HFFc6 (cell line): ENCODE results near the gene SNX18. TPM values are rescaled to one million over a fixed set of nuclear protein-coding genes. Genes with fewer than 3 reads are reported as not detected.

ENCODE experiments used
- DNase-seq: peaks from one replicate; pipeline ENCODE4 v3.0.0-alpha.2; 2018
- H3K27ac Mint-ChIP-seq: 2 replicates; pipeline ENCODE4 v1.8.0; 2020; ENCODE audit warnings: mild to moderate bottlenecking, mixed read lengths
- H3K27me3 Mint-ChIP-seq: 2 replicates; pipeline ENCODE4 v1.8.0; 2021; ENCODE audit warnings: mild to moderate bottlenecking, moderate library complexity, mixed read lengths; ENCODE audit not compliant: insufficient read depth
- H3K36me3 Mint-ChIP-seq: 2 replicates; pipeline ENCODE4 v1.8.0; 2021; ENCODE audit warnings: low read depth, mixed read lengths
- H3K4me1 Mint-ChIP-seq: 2 replicates; pipeline ENCODE4 v1.8.0; 2020; ENCODE audit warnings: low read depth, mixed read lengths
- H3K4me3 Mint-ChIP-seq: 2 replicates; pipeline ENCODE4 v1.8.0; 2020; ENCODE audit warnings: mild to moderate bottlenecking, moderate library complexity, mixed read lengths
- H3K9me3 Mint-ChIP-seq: 2 replicates; pipeline ENCODE4 v1.8.0; 2020; ENCODE audit warnings: mild to moderate bottlenecking, mixed read lengths
- CTCF ChIP-seq: fragments of 200-600 bp; sonication (generic); IDR thresholded peaks from 2 replicates; pipeline ENCODE4 v1.5.0; 2021; ENCODE audit warnings: antibody characterized with exemption, mild to moderate bottlenecking
- total RNA-seq, 6 experiments: library from RNA; stranded (reverse); fragmentation: NEBNext Ultra II Directional; extraction: Animal tissue kit (Norgen Biotek cat#: 25700); gene quantifications; 2 replicates in 1 of 6; 3 replicates in 5 of 6; pipeline ENCODE4 v1.2.3, GENCODE V29; 2021

The SNX18 gene
- total RNA-seq, 6 experiments from 2014 or later: 32.8 to 47.3 (median 39.7) TPM

DNA sequence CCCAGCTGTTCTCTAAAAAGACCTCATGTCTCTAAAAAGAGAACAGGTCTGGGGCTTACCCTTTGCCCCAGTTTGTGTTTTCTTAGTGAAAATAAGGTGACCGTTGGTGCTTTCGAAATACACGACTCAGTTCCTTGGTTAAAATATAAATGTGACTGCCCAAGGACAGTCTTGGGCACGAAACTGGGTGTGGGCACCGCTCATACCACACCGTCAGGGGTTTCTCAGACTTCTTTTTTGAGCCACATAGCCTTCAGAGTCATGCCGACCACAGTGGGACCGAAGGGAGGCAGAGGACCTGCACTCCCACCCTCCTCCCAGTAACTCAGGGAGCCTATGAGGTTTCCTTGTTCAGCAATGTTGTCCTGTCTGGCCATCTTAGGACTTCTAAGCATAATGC lies 6.5 kb downstream of the SNX18 start:
- H3K27ac Mint-ChIP-seq: 0 out of 2 replicates have a peak overlapping the region, but pooled peaks have one; percentile 10
- no peaks in the 10 kb centered on the region for H3K27me3 Mint-ChIP-seq
- peak overlapping the region; percentile 29 for H3K4me3 Mint-ChIP-seq
- peaks cover 55% of the 10 kb centered on the region for H3K4me1 Mint-ChIP-seq
- peaks cover 9% of the 10 kb centered on the region for H3K9me3 Mint-ChIP-seq
- H3K36me3 Mint-ChIP-seq: peaks cover 47% of the 10 kb centered on the region
- no peak for DNase-seq
- TF ChIP-seq CTCF: no peak

- Mint-ChIP-seq H3K9me3 (peaks cover 3% of the 10 kb centered on the region), H3K27ac (no peak overlapping the region), H3K4me3 (no peak overlapping the region), H3K27me3 (no peaks in the 10 kb centered on the region), H3K4me1 (peaks cover 51% of the 10 kb centered on the region), H3K36me3 (peaks cover 41% of the 10 kb centered on the region)
- no peak for DNase-seq
- TF ChIP-seq CTCF: no peak
Measured at GRCh38 chr5:54524704-54525103, 7.1 kb downstream of the SNX18 start.

GRCh38 chr5:54525261-54525660 lies 7.7 kb downstream of the SNX18 start:
- H3K4me3 Mint-ChIP-seq: no peak overlapping the region
- no peak for TF ChIP-seq CTCF
- no peak for DNase-seq
- H3K4me1 Mint-ChIP-seq: peaks cover 52% of the 10 kb centered on the region
- peaks cover 35% of the 10 kb centered on the region for H3K36me3 Mint-ChIP-seq
- H3K9me3 Mint-ChIP-seq: no peaks in the 10 kb centered on the region
- no peak overlapping the region for H3K27ac Mint-ChIP-seq
- H3K27me3 Mint-ChIP-seq: no peaks in the 10 kb centered on the region

DNA sequence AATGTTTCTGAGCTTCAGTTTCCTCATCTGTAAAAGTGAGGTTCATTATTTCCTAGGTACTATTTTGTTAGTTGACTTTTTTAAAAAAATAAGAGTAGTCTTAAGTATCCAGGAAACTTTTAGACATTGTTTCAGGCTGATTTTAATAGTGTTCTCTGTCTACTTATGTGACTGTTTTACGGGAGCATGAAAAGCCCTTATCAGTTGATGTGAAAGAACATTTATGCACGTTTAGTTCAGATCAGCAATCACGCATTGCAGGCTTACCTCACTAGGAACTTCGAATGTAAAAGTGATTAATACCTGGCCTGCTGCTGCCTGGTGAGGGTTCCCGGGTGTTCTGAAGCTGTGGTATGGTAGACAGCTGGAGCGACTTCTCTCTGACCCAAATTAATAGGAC lies 8.1 kb downstream of the SNX18 start:
- no peaks in the 10 kb centered on the region for H3K27me3 Mint-ChIP-seq
- no peak overlapping the region for H3K4me3 Mint-ChIP-seq
- DNase-seq: no peak
- no peaks in the 10 kb centered on the region for H3K9me3 Mint-ChIP-seq
- no peak overlapping the region for H3K27ac Mint-ChIP-seq
- TF ChIP-seq CTCF: no peak
- H3K4me1 Mint-ChIP-seq: peaks cover 55% of the 10 kb centered on the region
- H3K36me3 Mint-ChIP-seq: peaks cover 33% of the 10 kb centered on the region

GRCh38 chr5:54526604-54527288 lies 9.2 kb downstream of the SNX18 start:
- Mint-ChIP-seq H3K9me3 (no peaks in the 10 kb centered on the region), H3K4me3 (no peak overlapping the region), H3K27ac (no peak overlapping the region), H3K4me1 (peaks cover 57% of the 10 kb centered on the region), H3K36me3 (peaks cover 31% of the 10 kb centered on the region), H3K27me3 (no peaks in the 10 kb centered on the region)
- TF ChIP-seq CTCF: no peak
- no peak for DNase-seq
